Suppressor macrophage treated with lipopolysaccharide for 1 hour (primary cell): ENCODE results near the gene STAG1.
"Not testable (repeated sequence)": the region's sequence is repeated elsewhere in the genome, so short reads cannot be mapped to it uniquely, and the experiment has no call there.

ENCODE experiments used
- DNase-seq, 3 donors: peaks; one replicate each; pipeline ENCODE4 v3.0.0-alpha.2; 2020 to 2022

The STAG1 gene

DNA sequence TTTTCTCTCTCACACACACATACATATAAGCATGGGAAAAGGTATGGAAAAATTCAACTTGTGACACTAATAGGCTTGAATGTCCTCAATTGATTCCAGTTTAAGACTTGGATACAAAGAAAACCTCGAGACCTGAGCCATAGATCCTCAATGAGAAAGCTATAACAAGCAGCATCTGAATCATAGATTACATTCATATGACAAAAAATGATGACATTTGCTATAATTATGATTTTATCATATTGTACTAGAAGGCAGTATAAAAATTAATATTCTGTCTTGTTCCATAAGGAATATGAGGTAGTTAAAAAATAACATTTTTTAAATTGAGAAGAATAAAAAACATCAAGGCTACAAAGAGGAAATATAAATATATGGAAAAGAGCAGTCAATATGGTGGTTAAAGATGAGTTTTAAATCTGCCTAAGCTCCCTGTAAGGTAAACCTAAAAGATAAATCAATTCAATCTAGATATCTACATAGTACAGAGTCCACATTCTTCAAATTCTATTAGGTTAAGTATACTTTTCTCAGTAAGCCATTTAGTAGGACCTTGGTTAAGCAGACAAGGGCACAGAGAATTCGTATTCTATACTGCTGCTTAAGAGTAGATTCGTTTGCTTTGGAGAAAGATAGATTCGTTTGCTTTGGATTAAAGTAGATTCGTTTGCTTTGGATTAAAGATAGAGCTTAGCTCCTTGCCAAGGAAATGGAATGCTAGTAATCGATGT lies 175.7 kb downstream of the STAG1 start:
- DNase-seq: no peak

DNA sequence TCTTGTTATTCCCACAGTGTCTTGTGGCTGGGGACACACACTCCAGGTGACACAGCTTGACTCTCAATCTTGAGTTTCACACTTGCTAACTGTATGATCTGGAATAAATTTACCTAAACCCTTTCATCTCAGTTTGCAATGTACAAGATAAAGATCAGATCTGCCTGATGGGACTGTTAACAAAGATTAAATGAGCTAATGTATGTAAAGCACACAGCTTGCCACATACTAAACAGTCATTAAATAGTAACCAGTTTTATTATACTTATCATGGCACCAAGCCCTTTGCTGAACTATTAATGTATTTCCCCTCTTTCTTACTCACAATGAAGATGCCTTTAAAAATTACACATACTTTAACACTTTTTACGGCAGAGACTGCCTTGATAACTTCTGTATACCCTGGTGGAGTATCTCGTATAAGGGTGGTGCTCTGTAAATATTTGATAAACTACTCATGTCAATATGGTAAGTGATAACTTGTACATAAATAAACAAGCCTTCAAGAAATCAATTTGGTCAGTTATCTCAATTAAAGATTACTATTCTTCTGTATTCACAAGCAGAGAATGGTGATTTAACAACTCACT lies 184.5 kb downstream of the STAG1 start:
- no peak for DNase-seq

DNA sequence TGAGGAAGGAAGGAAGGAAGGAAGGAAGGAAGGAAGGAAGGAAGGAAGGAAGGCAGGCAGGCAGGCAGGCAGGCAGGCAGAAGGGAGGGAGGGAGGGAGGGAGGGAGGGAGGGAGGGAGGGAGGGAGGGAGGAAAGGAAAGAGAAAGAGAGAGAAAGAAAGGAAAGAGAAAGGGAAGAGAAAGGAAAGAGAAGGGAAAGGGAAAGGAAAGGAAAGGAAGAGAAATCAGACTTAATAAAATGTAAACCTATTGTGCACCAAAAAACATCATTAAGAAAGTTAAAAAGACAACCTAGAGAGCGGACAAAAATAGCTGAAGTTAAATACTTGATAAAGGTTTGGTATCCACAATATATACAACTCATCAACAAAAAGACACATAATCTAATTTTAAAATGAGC lies 187.2 kb downstream of the STAG1 start:
- not testable (repeated sequence) for DNase-seq

DNA sequence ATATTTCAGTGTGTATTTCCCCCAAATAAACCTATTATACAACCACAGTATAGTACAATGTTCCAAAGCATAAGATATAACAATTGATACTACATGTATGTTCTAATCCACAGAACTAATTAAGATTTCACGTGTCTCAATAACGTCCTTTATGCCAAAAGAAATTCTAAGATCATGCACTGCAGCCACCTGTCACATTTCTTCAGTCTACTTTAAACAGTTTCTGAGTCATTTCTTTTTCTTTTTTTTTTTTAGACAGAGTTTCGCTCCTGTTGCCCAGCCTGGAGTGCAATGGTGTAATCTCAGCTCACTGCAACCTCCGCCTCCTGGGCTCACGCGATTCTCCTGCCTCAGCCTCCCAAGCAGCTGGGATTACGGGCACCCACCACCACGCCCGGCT lies 190.2 kb downstream of the STAG1 start:
- no peak for DNase-seq

DNA sequence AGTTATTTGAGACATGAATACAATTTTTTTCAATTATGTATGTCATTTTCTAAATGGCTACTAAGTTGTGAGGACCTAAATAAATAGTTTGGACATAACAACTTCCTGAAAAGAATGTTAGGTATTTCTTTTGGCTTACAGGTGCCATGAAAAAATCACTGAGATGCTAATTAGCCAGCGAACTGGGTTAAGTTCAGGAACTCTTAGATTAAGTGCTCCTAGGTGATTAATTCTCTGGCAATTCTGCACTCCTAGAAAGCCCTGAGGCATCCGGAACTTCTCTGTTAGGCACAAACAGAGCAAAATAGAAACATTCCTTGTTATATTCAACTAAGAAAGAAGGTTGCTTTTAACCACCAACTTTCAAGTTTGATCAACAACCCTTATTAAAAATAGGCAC lies 192.3 kb downstream of the STAG1 start:
- no peak for DNase-seq

DNA sequence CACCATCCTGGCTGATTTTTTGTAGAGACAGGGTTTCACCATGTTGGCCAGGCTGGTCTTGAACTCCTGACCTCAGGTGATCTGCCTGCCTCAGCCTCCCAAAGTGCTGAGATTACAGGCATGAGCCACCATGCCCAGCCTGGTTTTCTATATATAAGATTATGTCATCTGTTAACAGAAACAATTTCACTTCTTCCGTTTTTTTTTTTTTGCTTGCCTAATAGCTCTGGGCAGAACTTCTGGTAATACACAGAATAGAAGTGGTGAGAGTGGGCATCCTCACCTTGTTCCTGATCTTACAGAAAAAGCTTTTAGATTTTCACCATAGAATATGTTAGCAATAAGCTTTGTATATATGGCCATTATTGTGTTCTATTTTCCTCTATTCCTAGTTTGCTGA lies 202.7 kb downstream of the STAG1 start:
- DNase-seq: peak; percentile 13 to 54 (median 41)

DNA sequence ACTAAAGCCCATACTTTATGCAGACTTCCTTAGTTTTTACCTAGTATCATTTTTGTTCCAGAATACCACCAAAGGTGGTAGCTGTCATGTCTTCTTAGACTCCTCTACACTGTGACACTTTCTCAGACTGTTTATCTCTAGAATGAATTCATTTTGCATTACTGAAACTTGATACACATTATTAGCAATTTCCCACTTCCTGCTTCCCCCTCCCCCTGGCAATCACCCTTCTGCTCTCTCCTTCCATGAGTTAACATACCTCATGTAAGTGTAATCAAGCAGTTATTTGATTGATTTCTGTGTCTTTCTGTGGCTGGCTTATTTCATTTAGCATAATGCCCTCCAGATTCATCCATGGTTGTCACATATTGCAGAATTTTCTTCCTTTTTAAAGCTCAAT lies 204.9 kb downstream of the STAG1 start:
- no peak for DNase-seq

DNA sequence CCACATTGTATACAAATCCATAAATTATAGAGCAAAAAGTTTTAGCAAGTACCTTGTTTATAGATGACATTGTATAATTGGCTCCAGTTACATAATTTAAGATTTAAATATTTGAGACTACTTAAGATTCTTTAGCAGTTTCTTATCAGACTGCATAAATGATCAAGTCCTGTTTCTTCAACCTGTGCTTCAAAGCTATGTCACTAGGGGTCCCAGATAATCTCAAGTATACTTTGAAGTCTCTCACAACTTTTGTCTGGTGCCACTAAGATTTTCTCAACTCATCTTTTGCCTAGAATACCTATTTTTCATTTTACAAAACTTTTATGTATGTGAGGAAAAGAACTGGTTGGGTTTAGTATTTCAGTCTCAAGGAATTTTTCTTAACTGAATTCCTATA lies 205.5 kb downstream of the STAG1 start:
- no peak for DNase-seq

DNA sequence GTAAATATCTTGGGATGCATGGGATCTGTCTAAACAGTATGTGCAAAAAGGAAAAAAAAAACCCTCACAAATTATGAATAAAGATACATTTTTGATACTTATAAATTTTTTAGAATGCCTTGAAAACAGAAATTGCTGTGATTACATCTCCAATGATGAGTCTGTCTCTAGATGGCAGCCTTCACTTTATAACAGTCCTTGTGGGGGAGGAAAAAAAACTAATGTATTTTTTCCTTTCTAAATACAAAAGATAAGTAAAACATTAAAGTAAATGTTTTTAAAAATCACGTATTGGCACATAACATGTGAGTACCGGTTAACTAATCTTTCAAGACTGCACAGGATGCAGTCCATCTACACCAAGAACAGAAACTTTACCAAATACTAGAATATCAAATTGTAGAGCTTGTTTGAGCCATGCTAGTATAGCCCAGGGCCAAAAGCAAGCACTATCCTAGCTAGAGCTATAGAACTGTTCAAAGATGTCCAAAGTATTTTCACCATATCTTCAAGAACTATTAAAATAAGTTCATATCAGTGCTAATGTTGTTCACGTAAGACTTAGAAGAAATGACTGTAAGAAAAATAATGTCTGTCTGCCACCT lies 206.4 kb downstream of the STAG1 start:
- no peak for DNase-seq

DNA sequence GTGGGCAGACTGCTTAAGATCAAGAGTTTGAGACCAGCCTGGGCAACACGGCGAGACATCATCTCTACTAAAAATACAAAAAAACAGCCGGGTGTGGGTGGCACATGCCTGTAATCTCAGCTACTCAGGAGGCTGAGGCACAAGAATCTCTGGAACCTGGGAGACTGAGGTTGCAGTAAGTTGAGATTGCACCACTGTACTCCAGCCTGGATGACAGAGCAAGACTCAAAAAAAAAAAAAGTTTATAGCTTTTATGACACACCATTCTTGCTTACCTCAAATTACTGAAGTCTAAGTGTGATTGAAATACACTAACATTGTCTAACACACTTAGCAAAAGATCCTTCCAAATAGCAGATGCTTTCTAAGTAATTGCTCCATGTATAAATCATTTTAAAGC lies 207.6 kb downstream of the STAG1 start:
- DNase-seq: no peak

DNA sequence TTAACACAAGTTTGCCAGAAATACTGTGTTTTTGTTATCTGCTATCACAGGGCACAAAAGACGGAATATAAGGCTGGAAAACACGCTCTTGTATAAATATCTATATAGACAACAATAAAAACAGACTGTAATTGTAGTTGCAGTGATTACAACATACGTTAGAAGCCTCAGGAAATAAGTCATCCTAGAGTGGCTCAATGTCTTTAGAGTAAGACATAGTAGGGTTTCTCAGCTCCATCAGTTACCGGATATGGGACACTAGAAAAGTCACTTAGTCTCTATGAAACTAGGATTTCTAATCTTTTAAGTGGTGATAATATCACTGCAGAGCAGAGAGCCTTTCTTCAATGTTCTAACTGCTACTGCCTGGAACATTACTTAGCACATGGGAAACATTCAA lies 208.8 kb downstream of the STAG1 start:
- peak; percentile 31 to 68 (median 59) for DNase-seq

DNA sequence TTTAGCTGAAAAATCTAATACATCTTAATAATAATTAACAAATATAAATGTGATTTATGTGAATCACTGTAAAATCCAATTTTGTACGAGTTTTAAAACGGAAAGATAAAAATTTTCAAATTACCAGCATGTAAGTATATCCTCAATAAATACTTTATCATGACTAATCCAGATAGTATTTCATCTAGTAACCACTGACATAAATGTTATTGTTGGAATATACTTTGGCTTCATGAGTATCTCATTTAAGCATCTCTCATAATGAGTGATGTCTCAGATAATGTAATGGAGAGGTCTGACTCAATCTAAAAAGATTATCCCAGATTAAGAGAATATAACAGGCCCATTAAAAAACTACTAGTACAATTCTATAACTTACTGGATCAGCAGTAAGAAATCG lies 216.3 kb downstream of the STAG1 start:
- DNase-seq: no peak

DNA sequence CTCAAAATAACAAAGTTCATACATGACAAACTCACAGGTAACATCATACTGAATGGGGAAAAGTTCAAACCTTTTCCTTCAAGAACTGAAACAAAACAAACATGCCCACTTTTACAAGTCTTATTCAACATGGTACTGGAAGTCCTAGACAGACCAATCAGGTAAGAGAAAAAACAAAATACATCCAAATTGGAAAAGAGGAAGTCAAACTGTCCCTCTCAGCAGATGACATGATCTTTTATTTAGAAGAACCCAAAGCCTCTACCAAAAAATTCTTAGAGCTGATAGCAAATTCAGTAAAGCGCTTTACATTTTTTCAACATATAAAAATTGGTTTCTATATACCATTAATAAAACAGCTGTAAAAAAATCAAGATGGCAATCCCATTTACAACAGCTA lies 219.4 kb downstream of the STAG1 start:
- no peak for DNase-seq

DNA sequence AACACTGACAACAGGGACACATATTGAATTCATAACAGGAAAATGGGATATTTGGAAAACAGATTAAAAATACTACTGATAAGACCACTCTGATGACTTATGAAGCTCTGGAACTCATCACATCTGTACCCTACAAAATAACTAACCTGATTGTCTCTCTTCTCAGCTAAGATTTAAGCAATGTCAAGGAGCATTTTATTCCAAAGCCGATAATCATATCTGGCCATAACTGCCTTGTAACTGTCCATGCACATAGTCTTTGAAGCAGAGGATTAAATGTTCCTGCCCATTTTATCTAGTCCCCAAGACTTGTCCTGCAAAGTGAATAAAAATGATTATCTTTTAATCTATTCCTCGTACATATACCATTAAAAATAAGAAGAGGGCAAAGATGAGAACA lies 234.1 kb downstream of the STAG1 start:
- DNase-seq: no peak

DNA sequence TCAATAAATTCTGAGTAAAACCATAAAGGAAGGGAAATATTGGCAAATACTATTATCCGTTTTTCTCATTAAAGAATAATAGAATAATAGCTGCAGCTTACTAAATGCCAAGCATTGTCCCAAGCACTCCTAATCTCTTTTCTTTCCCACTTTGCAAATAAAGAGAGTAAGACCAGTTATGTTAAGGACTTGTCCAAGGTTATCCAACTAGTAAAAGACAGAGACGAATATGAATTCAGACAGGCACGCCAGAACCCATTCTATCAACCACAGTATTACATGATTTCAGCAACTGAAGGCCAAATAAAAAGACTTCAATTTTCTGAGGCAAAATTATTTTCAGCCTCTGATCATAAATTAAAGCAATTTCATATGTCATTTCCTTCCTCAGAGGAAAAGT lies 235.5 kb downstream of the STAG1 start:
- no peak for DNase-seq

DNA sequence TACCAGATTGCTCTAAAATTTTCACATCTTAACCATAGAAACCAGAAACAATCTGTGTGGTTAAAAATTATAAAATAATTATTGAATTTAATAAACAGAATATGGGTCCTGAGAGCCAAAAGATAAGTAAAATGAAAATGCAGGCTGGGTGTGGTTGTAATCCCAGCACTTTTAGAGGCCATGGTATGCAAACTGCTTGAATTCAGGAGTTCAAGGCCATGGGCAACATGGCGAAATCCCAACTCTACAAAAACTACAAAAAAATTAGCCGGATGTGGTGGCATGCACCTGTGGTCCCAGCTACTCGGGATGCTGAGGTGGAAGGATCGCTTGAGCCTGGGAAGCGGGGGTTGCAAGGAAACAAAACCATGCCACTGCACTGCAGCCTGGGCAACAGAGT lies 236.1 kb downstream of the STAG1 start:
- DNase-seq: no peak

DNA sequence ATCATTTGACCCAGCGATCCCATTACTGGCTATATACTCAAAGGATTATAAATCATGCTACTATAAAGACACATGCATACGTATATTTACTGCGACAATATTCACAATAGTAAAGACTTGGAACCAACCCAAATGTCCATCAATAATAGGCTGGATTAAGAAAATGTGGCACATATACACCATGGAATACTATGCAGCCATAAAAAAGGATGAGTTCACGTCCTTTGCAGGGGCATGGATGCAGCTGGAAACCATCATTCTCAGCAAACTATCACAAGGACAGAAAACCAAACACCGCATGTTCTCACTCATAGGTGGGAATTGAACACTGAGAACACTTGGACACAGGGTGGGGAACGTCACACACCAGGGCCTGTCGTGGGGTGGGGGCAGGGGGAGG lies 237.6 kb downstream of the STAG1 start:
- DNase-seq: not testable (repeated sequence)

DNA sequence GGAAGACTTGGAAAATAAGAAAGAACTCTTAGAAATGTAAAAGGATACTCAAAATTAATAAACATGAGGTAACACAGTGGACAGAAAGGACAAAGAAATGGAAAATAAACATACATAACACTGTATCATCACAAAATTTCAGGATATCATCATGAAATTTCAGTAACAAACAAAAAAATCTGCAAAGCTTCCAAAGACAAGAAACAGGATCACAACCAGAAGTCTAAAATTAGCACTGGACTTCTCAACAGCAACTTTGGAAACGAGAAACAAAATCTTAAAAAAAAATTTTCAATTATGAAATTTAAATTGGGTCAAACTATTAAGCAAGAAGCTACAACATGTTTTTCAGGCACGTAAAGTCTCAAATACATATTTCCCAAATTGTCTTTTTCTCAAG lies 238.8 kb downstream of the STAG1 start:
- no peak for DNase-seq

DNA sequence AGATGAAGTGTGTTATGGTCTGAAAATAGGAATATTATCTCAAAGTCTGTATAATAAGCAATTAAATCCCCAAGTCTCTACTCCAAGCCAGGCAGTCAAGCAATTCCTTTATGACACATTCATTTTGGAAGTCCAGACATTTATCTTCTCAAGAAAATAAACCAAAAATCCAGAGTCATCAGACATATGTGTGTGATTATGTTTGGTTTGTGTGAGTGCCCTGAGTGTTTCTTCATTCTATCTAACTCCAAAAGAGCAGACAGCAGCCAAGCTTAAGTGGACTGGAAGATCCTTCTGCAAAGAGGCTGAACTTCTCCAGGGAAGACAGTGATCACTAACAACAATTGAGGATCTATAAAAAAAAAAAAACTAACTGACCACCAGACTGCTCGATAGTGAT lies 239.8 kb downstream of the STAG1 start:
- DNase-seq: no peak

DNA sequence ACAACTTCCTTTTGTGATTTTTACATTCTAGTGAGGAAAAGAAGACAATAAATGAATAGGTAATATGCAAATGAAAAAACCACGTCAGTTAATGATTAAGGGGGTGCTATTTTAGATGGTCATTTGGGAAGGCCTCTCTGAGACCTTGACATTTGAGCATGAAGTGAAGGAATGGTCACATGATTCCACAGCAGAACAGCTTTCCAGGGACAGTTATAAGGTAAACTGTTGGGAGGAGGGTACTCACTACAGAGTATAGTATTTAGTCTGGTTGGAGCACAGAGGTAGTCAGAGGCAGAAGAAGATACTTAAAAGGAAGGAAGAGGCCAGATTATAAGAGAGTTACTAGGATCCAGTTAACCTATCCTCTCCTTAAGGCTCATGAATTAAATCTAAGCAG lies 246.5 kb downstream of the STAG1 start:
- no peak for DNase-seq

DNA sequence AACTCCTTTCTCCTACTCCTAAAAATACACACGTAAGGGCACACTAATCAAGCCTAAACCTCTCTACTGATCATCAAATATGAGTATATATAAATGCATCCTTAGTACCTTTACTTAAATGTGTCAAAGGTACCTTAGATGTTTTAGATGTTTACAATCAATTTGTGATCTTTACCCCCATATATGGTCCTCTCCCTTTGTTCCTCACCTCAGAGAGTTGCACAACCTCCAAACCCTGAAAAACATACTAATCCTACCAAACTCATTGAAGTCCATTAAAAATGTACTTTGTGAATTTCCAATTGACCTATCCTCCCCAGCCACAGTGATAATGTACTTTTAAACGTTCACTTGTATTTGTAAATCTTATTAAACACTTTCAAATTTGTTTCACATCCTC lies 249.1 kb downstream of the STAG1 start:
- no peak for DNase-seq

DNA sequence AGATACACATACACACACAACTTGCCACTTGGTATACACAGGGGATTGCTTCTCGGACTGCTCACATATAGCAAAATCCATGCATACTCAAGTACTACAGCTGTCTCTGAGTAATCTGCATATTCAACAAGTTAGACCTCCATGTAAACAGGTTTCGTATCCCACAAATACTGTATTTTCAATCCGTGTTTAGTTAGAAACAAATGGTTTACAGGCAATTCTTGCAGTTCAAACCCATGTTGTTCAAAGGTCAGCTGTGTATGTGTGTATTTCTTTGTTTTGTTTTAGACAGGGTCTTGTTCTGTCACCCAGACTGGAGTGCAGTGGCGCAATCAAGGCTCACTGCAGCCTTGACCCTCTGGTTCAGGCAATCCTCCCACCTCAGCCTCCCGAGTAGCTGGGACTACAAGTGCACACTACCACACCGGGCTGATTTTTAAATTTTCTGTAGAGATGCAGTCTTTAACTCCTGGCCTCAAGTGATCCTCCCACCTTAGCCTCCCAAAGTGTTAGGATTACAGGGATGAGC lies 253.2 kb downstream of the STAG1 start:
- no peak for DNase-seq

DNA sequence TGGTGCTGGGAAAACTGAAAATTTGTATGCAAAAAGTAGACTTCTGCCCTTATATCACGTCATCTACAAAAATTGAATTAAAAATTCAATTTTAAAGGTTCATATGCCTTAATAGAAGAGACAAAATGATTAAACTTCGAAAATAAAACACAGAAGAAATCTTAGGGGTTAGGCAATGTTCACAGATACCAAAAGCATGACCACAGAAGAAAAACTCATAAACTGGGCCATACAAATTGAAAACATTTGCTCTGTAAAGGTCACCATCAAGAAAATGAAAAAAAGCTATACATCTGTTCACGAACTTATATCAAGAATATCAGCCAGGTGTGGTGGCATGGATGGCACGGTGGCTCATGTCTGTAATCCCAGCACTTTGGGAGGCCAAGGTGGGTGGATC lies 257.0 kb downstream of the STAG1 start:
- no peak for DNase-seq

DNA sequence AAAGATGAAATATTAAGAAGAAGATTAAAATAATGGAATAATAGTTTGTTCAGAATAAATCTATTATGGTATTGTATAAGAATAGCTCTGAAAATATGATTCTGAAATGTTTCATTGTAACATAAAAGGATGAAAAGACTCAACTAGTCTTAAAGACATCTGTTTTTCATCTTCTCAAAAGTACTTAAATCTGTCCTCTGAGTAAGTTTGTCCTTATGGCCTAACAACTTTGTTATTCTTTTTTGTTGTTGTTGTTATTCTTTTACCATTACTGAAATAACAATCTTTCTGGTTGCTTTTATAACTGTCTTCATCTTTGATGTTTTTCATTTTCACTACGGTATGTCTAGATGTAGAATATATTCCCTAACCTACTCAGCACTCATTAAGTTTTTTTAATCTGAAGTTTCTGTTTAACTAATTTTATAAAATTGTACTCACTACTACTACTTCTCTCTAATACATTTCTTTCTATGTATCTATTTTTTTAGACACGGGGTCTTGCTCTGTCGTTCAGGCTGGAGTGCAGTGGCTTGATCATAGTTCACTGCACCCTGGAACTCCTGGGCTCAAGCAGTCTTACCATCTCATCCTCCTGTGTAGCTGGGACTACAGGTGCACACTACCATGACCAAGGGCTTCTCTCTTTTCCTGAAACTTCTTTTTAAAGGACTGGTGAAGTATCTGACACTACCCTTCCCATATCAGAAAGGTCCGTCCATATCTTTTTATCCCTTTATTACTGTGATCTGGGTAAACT lies 261.4 kb downstream of the STAG1 start:
- DNase-seq: no peak
